ENCODE measurements around the gene SUPT6H.

The SUPT6H gene

GRCh38 chr17:28661635-28662526 lies at the start of gene SUPT6H, which contains the start of gene SDF2:
Gene SUPT6H, plus strand, starts transcription at chr17:28662205. Its CDS starts 11,197 bp downstream, at chr17:28673402.
Gene SDF2, minus strand, starts transcription at chr17:28661906. Its CDS starts 30 bp downstream, at chr17:28661876.
- Histone ChIP-seq H3K36me3 (ENCODE audit: control insufficient read depth in 2 of 2, insufficient read depth in 1 of 2, low read length in 2 of 2) (peaks cover 38 to 59% of the 10 kb centered on the region in 2 experiments), H3K4me1 (ENCODE audit: control insufficient read depth, insufficient read depth, low read length) (peaks cover 7% of the 10 kb centered on the region), H3K9me3 (ENCODE audit: control insufficient read depth, insufficient read depth, low read depth, low read length) (no peaks in the 10 kb centered on the region), H3K4me3 (ENCODE audit: low read depth, low read length) (peak within 1 kb of the TSS; percentile 78), H3K27ac (ENCODE audit: extremely low read depth, low read depth, low read length) (peak within 1 kb of the TSS; percentile 81)
- ChIA-PET CTCF (interaction anchor here (0.6 to 4.7 kb wide), 8 partner anchors 13 to 66 kb away, joined by 3 to 42 read pairs (median 6); partner anchors contain the start of gene BLTP2), POLR2A (interaction anchor here (0.8 to 3.2 kb wide), 16 partner anchors 8 to 290 kb away, joined by 3 to 56 read pairs (median 6); partner anchors contain the start of genes BLTP2, NEK8, PHF12 and PIGS)
- TF ChIP-seq MZF1 (tag by site-specific recombination; IDR thresholded peaks at IDR 0.05; ENCODE audit: borderline replicate concordance) (peak; percentile 62; the same call in 1 of the 2 replicates), GLI4 (tag by site-specific recombination; IDR thresholded peaks at IDR 0.05) (0 out of 2 replicates have a peak, but pooled peaks have one; percentile 50), ZNF664 (tag by site-specific recombination; IDR thresholded peaks at IDR 0.05) (no peak), SP7 (tag by site-specific recombination; IDR thresholded peaks at IDR 0.05) (peak; percentile 64), ZNF658 (tag by site-specific recombination; IDR thresholded peaks at IDR 0.05) (no peak), ZNF510 (tag by site-specific recombination; IDR thresholded peaks at IDR 0.05; ENCODE audit: insufficient replicate concordance) (no peak), SP2 (tag by site-specific recombination; IDR thresholded peaks at IDR 0.05) (peak; percentile 91), ZNF324 (tag by site-specific recombination; IDR thresholded peaks at IDR 0.05) (0 out of 2 replicates have a peak, but pooled peaks have one; percentile 36), ZNF350 (tag by site-specific recombination; IDR thresholded peaks at IDR 0.05) (no peak), ZNF530 (tag by site-specific recombination; IDR thresholded peaks at IDR 0.05; ENCODE audit: low read depth) (no peak), ZNF19 (tag by site-specific recombination; IDR thresholded peaks at IDR 0.05; ENCODE audit: low read depth) (no peak), YY2 (tag by site-specific recombination; IDR thresholded peaks at IDR 0.05) (peak; percentile 74; the same call in 1 of the 2 replicates), WT1 (tag by site-specific recombination; IDR thresholded peaks at IDR 0.05) (0 out of 2 replicates have a peak, but pooled peaks have one; percentile 19), ZNF521 (tag by site-specific recombination; IDR thresholded peaks at IDR 0.05) (no peak), ZNF266 (tag by site-specific recombination; IDR thresholded peaks at IDR 0.05; ENCODE audit: low read depth) (no peak), ZNF366 (tag by site-specific recombination; conservative IDR thresholded peaks at IDR 0.05) (peak; percentile 98), ZNF830 (tag by site-specific recombination; IDR thresholded peaks at IDR 0.05; ENCODE audit: low read depth) (no peak), ZNF76 (tag by site-specific recombination; IDR thresholded peaks at IDR 0.05; ENCODE audit: borderline replicate concordance, low read depth) (peak; percentile 82), ZNF514 (tag by site-specific recombination; IDR thresholded peaks at IDR 0.05) (no peak), ZNF518A (tag by site-specific recombination; conservative IDR thresholded peaks at IDR 0.05; ENCODE audit: low read depth) (peak; percentile 89), ZBTB10 (tag by site-specific recombination; IDR thresholded peaks at IDR 0.05) (0 out of 2 replicates have a peak, but pooled peaks have one; percentile 45), ZNF157 (tag by site-specific recombination; IDR thresholded peaks at IDR 0.05) (no peak), ZNF354C (tag by site-specific recombination; IDR thresholded peaks at IDR 0.05; ENCODE audit: borderline replicate concordance, low read depth) (no peak)
- TF ChIP-seq, protein P1, sequence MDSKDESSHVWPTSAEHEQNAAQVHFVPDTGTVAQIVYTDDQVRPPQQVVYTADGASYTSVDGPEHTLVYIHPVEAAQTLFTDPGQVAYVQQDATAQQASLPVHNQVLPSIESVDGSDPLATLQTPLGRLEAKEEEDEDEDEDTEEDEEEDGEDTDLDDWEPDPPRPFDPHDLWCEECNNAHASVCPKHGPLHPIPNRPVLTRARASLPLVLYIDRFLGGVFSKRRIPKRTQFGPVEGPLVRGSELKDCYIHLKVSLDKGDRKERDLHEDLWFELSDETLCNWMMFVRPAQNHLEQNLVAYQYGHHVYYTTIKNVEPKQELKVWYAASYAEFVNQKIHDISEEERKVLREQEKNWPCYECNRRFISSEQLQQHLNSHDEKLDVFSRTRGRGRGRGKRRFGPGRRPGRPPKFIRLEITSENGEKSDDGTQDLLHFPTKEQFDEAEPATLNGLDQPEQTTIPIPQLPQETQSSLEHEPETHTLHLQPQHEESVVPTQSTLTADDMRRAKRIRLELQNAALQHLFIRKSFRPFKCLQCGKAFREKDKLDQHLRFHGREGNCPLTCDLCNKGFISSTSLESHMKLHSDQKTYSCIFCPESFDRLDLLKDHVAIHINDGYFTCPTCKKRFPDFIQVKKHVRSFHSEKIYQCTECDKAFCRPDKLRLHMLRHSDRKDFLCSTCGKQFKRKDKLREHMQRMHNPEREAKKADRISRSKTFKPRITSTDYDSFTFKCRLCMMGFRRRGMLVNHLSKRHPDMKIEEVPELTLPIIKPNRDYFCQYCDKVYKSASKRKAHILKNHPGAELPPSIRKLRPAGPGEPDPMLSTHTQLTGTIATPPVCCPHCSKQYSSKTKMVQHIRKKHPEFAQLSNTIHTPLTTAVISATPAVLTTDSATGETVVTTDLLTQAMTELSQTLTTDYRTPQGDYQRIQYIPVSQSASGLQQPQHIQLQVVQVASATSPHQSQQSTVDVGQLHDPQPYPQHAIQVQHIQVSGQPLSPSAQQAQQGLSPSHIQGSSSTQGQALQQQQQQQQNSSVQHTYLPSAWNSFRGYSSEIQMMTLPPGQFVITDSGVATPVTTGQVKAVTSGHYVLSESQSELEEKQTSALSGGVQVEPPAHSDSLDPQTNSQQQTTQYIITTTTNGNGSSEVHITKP (tag by site-specific recombination; IDR thresholded peaks at IDR 0.05), result peak; percentile 97
